Right cardiac atrium (tissue), 5 donors: ENCODE measurements around the gene SDK2. TPM values are rescaled to one million over a fixed set of nuclear protein-coding genes. Genes with fewer than 3 reads are reported as not detected.

Experiments
- ATAC-seq, 2 donors: fragments of 200-7000 bp; cut with Tn5 transposase; one replicate each; pipeline versions ENCODE4 v1.8.0 to v1.9.1; 2020; ENCODE audit warnings: moderate library complexity in 2 of 2, mild to moderate bottlenecking in 1 of 2
- DNase-seq, 3 donors: peaks; one replicate each; pipeline ENCODE4 v3.0.0-alpha.2; 2020
- H3K27ac ChIP-seq: one replicate; pipeline ENCODE4 v1.5.1; 2013; ENCODE audit warnings: mild to moderate bottlenecking, low read length, control low read depth, moderate library complexity
- H3K27me3 ChIP-seq: one replicate; pipeline ENCODE4 v1.6.1; 2013; ENCODE audit not compliant: control insufficient read depth, insufficient read depth
- H3K4me1 ChIP-seq: one replicate; pipeline ENCODE4 v1.6.1; 2013; ENCODE audit warnings: low read length; ENCODE audit not compliant: control insufficient read depth, insufficient read depth
- H3K4me3 ChIP-seq: one replicate; pipeline ENCODE4 v1.5.1; 2013; ENCODE audit warnings: low read length, control low read depth
- H3K9me3 ChIP-seq: one replicate; pipeline ENCODE4 v1.6.1; 2013; ENCODE audit warnings: low read length; ENCODE audit not compliant: control insufficient read depth
- WGBS: extraction: QIAGEN DNeasy Blood & Tissue Kit; methylation state at CpG from one replicate; pipeline ENCODE4 v1.1.7; 2013; 5-methylcytosine and 5-hydroxymethylcytosine counted together
- intact Hi-C, 4 donors: fragments of 100-400 bp; cut with DNase I; formaldehyde crosslinking; loops; one replicate each; pipeline versions ENCODE4 v1.11.0 to v1.14.0; 2022 to 2023
- polyA plus RNA-seq: library from polyadenylated mRNA; stranded (reverse); fragments of 200-250 nt; gene quantifications from one replicate; pipeline ENCODE4 v1.2.3, GENCODE V29; 2013
- total RNA-seq, 4 donors: library from RNA; stranded (reverse); fragmentation: NEBNext Ultra II Directional; extraction: Animal tissue kit (Norgen Biotek cat#: 25700); gene quantifications; one replicate each; pipeline ENCODE4 v1.2.1, GENCODE V29; 2021
- donor health status: healthy with polysubstance abuse.
- donor health status: DM: no; HTN: yes; CAD: no.
- donor health status: DM: no; HTN: no; CAD: no.
- donor health status: DM: no; HTN: yes; CAD: no; lungs with severe emphysema.
- donor health status: DM: yes; HTN: yes; CAD: no.

Gene SDK2
- total and polyA plus RNA-seq, 5 donors, result 0.77 to 4.4 (median 2.0) TPM

DNA sequence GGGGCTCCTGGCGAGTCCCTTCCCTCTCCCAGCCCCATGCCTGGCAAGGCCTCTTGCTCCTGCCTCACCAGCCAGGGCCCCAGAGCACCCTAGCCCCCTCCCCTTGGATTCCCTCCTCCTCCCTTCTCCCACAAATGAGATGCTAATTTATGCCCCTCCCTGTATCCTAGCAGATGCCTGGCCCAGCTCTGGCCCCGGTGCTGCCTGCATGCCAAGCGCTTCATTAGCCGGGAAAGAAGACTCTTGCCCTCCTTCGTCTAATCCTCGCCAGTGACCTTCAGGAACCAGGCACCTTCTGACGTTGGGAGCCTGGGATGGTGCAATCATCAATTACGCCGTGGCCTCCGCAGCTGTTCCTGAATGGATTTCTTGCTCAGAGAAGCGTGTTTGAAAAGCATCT is 127.8 kb downstream of the SDK2 start:
- no peak overlapping the region for H3K4me3 ChIP-seq
- no peak for ATAC-seq
- H3K9me3 ChIP-seq, result no peaks in the 10 kb centered on the region
- 89% methylated on average over 11 of the region's 11 CpGs for WGBS
- no peak for DNase-seq
- H3K4me1 ChIP-seq, result no peaks in the 10 kb centered on the region
- intact Hi-C loops, result no loop called here
- H3K27ac ChIP-seq, result no peak overlapping the region
- H3K27me3 ChIP-seq, result no peaks in the 10 kb centered on the region

DNA sequence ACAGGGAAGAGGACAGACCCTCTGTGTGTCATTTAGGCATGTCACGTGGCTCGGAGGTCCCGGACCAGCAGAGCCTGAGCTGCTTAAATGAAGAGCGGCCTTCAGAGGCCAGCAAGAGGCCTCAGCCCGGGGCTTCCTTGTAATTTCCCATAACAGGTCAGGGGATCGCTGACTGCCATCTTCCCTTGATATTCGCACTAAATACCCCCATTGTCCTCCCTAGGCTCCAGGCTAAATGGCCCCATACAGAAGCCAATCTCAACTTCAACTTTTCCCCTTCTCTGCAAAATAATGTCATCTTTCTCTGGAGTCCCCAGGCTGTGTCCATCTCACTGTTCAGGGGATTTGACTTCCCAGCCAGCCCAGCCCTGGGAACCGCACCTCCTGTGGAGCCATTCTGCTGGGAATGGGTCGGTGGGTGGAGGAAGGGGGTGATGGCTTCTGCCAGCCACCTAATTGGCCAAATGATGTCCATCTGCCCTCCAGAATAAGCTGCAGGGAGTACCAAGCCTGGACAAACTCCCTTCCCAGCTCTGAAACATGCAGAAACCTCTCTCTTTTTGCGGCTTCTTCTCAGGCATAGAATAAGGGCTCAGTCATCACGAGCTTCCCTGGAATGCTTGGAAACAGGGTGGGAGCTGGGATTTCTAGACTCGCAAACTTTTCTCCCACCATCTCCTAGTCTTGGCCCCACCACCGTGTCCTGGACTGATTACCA is 129.9 kb downstream of the SDK2 start:
- WGBS, result 83% methylated on average over 13 of the region's 13 CpGs
- intact Hi-C loops, result no loop called here

DNA sequence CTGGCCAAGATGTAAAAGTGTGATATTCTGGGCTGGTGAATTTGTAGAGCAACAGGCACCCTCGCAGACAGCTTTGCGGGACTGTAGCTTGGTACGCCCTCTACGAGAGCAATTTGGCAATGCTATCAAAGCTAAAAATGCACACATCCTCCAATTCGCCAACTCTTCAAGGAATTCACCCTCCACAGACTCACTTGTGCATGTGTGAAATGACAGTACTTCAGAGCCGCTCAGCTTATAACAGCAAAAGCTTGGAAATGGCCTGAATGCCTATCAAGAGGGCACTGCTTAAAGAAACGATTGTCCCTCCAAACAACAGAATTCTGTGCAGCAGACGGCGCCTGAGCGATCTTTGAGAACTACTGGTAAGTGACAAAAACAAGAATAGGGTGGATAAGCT is 130.8 kb downstream of the SDK2 start:
- Histone ChIP-seq H3K4me1 (no peaks in the 10 kb centered on the region), H3K27me3 (no peaks in the 10 kb centered on the region), H3K4me3 (no peak overlapping the region), H3K27ac (no peak overlapping the region), H3K9me3 (no peaks in the 10 kb centered on the region)
- intact Hi-C loops, result no loop called here
- ATAC-seq, result no peak
- peak in 1 of 3 donors; percentile 2 for DNase-seq
- 75% methylated on average over 10 of the region's 10 CpGs for WGBS

More for the DNA sequence above, 129.9 kb downstream of the SDK2 start:
- no peaks in the 10 kb centered on the region for H3K27me3 ChIP-seq
- no peak overlapping the region for H3K27ac ChIP-seq
- no peaks in the 10 kb centered on the region for H3K4me1 ChIP-seq
- H3K9me3 ChIP-seq, result no peaks in the 10 kb centered on the region
- no peak overlapping the region for H3K4me3 ChIP-seq
- DNase-seq (peak in 1 of 3 donors; percentile 13), ATAC-seq (no peak)

GRCh38 chr17:73511719-73512115 is 132.5 kb downstream of the SDK2 start:
- Histone ChIP-seq H3K27me3 (no peaks in the 10 kb centered on the region), H3K9me3 (no peaks in the 10 kb centered on the region), H3K4me1 (no peaks in the 10 kb centered on the region), H3K4me3 (no peak overlapping the region), H3K27ac (no peak overlapping the region)
- DNase-seq (peak in 1 of 3 donors; percentile 9), ATAC-seq (no peak)
- intact Hi-C loops, result no loop called here
- 78% methylated on average over 5 of the region's 5 CpGs for WGBS

DNA sequence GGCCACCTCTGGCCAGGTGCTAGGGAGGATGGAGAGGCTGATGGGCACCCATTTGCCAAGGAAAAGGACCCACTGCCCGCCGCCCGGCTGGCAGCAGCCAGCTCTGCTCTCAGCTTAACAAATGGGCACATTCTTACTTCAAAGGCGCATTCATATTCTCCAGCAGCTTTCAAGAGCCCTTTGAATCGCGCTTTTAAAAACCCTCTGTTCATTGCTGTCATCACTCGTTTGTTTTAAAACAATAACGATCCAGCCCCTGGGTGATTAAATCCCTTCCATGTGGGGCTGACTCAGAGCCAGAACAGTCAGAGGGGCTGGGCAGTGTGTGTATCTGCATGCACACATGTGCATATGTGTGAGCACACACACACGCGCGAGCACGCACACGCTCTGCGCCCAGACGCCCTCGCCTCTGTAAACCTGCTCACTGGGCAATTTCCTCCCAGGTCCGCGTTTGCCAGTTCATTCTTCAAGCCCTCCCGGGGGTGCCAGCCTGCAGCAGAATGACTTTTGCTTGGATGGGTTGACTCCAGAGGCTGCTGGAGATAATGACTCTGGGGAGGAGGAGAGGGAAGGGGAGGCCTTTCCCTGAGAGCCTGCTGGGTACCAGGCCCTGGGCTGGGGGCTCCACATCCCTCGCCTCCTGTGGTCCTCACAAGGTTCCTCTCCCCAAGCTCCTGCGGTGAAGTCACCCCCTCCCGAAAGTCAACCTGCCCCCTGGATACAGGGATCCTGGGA is 133.1 kb downstream of the SDK2 start:
- H3K4me3 ChIP-seq, result no peak overlapping the region
- intact Hi-C loops, result no loop called here
- no peaks in the 10 kb centered on the region for H3K27me3 ChIP-seq
- no peak overlapping the region for H3K27ac ChIP-seq
- H3K4me1 ChIP-seq, result no peaks in the 10 kb centered on the region
- whole genome bisulfite sequencing, result 76% methylated on average over 22 of the region's 22 CpGs
- no peak for ATAC-seq
- peak in 1 of 3 donors; percentile 11 for DNase-seq
- H3K9me3 ChIP-seq, result no peaks in the 10 kb centered on the region

DNA sequence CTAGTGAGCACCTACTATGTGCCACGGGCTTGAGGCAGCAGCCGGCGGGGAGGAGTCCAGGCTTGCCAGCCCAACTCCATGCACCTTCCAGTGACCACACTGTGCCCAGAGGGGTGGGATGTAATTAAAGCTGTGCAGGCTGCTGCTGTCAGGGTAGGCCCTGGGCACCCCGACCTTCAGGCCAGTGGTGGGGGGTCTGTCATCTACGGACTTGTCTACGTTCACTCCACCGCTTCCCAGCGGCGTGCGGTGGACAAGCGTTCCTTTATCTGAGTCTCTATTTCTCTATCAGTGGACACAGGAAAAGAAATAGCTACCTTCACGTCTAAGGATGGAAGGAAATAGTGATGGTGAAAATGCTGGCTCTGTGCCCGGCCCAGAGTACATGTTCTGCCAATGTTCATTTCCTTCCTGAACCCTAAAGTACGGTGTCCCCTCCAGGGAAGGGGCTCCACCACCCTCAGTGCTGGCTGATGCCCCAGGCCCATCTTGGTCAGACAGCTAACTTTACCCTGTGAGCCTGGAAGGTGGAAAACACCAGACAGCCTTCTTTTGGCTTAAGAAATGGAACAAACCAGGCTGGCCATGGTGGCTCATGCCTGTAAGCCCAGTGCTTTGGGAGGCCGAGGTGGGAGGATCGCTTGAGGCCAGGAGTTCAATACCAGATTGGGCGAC is 135.2 kb downstream of the SDK2 start:
- intact Hi-C loops, result no loop called here
- no peaks in the 10 kb centered on the region for H3K4me1 ChIP-seq
- WGBS, result 73% methylated on average over 17 of the region's 17 CpGs
- no peak overlapping the region for H3K4me3 ChIP-seq
- H3K9me3 ChIP-seq, result no peaks in the 10 kb centered on the region
- H3K27me3 ChIP-seq, result no peaks in the 10 kb centered on the region
- DNase-seq, result peak in 1 of 3 donors; percentile 13
- ATAC-seq, result no peak
- no peak overlapping the region for H3K27ac ChIP-seq

DNA sequence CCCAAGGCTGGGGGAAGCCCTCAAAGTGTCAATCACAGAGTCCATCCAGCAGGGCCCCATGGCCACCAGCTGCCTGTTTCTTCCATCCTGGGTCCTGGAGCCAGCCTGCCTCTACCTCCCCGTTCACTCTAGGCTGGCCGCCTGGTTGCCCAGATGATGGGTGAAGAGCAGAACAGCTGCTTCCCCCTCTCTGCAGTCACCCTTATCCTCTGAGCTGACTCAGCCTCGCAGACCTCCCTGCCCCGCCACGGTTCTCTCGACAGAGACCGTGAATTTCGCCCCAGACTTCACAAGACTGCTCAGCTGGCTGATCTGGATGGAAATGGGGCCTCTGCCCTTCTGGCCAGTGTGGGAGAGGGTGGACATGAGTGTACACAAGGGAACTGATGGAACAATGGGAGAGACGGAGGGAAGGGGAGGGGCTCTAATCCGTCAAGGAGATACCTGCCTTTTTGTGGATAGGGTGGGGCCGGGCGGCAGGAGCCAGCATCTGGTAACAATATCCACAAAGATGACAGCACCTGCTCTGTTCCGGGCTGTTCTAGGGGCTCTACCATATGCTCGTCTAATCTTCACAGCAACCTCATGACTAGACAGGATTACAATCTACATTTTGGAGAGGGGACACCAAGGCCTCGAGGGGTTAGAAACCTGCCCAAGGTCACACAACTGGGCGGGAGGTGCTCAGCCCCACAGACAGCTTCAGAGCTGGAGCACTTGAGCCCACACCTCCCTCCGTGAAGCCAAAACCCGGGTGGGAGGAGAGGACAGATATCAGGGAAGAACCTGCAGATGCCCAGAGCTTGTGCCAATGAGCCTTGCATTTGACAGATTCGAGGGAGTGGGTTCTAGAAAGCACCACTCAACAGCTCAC is 136.0 kb downstream of the SDK2 start:
- no peaks in the 10 kb centered on the region for H3K4me1 ChIP-seq
- peak in 1 of 3 donors; percentile 17 for DNase-seq
- H3K9me3 ChIP-seq, result no peaks in the 10 kb centered on the region
- WGBS, result 86% methylated on average over 19 of the region's 19 CpGs
- H3K27me3 ChIP-seq, result no peaks in the 10 kb centered on the region
- no peak overlapping the region for H3K27ac ChIP-seq
- ATAC-seq, result no peak
- H3K4me3 ChIP-seq, result no peak overlapping the region
- intact Hi-C loops, result no loop called here

DNA sequence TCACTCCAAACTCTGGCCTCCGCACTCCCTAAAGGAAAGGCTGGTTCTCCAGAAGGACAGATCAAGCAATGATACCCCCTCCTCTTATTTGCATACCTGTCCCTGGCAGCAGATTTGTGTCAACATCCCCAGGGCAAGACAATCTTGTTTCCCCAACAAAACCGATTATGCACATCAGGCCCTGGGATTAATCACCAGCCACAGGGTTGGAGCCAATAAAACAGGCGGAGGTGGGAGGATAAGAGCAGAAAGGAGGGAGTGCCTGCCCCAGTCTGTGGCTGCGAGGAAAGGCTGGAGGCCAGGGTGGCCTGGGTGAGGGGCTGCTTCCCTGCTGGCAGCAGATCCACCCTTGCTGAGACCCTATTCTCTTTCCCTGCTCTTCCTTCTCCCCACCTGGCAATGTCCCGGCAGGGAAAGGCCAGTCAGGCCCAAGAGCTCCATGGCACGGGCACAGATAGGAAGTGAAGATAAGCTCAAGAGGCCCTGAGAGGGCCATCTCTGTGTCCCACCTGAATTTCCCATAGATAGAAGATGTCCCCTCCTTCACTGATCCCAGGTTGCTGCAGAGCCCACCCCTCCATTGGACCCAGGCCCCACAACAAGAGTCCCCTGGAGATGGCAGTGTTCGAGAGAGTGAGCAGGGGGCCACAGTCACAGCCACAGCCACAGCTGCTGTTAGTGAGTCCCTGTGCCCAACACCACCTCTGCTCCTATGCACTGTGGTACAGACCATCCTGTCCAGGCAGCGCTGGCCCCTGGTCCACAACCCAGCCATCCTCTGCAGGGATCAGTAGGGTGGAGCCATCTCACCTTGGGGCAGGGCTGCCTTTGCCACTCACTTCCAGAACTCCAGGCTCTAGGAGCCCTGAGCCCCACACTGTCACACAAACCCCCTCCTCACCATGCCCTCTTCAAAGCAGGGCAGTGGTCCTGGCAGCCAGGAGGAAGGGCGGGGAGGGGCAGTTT is 137.5 kb downstream of the SDK2 start:
- intact Hi-C loops, result no loop called here
- H3K27me3 ChIP-seq, result no peaks in the 10 kb centered on the region
- DNase-seq, result peak in 1 of 3 donors; percentile 21

DNA sequence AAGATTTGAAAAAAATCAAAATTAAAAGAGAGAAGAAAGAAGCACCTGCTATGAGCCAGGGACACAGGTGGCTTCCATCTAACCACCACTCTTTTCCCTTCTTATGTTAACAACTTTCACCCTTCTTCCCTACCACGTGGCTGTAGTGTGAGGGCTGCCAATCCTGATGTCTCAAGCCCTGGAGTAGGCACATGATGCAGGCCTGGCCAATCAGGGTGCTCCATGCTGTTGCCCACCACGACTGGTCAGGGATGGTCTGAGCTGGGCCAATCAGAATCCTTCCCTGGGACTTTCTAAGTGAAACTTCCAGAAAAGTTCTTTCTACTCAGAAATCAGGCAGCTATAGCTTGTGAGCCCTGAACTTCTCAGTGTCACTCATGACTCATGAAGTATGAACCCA is 140.7 kb downstream of the SDK2 start:
- DNase-seq (no peak), ATAC-seq (no peak)
- intact Hi-C loops, result no loop called here
- H3K27ac ChIP-seq, result no peak overlapping the region
- WGBS, result 61% methylated on average over 2 of the region's 2 CpGs
- H3K27me3 ChIP-seq, result no peaks in the 10 kb centered on the region
- no peak overlapping the region for H3K4me3 ChIP-seq
- no peaks in the 10 kb centered on the region for H3K9me3 ChIP-seq
- no peaks in the 10 kb centered on the region for H3K4me1 ChIP-seq

More for the DNA sequence above, 137.5 kb downstream of the SDK2 start:
- Histone ChIP-seq H3K4me3 (no peak overlapping the region), H3K9me3 (no peaks in the 10 kb centered on the region), H3K4me1 (no peaks in the 10 kb centered on the region), H3K27ac (no peak overlapping the region)
- 84% methylated on average over 9 of the region's 9 CpGs for WGBS
- no peak for ATAC-seq
